SHP77 (cell line): ENCODE results near the gene POLR1F.

Experiments
- DNase-seq, 2 experiments: peaks; one replicate each; lab custom pipeline; 2025; lab: John Stamatoyannopoulos, UW

POLR1F gene

GRCh38 chr7:19674266-19674960, 34.4 kb downstream of the POLR1F start:
- DNase-seq: no peak

GRCh38 chr7:19670806-19671205, 38.0 kb downstream of the POLR1F start:
- no peak for DNase-seq

GRCh38 chr7:19665399-19666008, 43.3 kb downstream of the POLR1F start:
- DNase-seq: peak; percentile 33 to 45

GRCh38 chr7:19663816-19664462, 44.9 kb downstream of the POLR1F start:
- peak; percentile 39 to 45 for DNase-seq

- DNase-seq: no peak
Measured at GRCh38 chr7:19648791-19649190, 60.0 kb downstream of the POLR1F start.
